Measurements from ENCODE around the gene NEDD9.

DNA sequence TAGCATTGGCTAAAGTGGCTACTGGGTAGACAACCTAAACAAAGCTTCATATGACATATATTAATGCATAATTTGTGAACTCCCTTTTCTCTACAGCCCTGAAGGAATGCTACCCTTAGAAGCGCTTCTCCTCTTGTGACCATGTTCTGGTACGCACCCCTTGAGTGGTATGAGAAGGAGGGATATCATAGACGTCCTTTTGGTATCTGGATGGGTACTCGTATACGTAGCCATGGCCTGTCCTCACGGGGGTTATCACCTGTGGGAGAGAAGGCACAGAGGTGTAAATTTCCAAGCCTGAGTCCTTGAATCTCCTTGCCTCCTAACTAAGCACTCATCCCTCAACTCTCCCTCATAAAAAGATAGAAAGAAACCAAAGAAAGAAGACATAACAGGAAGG lies 39.0 kb downstream of the NEDD9 start:
- TF ChIP-seq TAF1 (IDR thresholded peaks at IDR 0.05; ENCODE audit: borderline replicate concordance, low read depth, low read length) (no peak), POLR2A (IDR thresholded peaks at IDR 0.05; ENCODE audit: low read depth, low read length) (no peak), POLR2AphosphoS5 (IDR thresholded peaks at IDR 0.05; ENCODE audit: low read depth, low read length) (no peak)

Data from GM12892 (cell line).